Stomach (tissue), 4 donors: Measurements from ENCODE around the gene MCF2L.

ENCODE experiments used
- EP300 ChIP-seq: sonication (generic); formaldehyde crosslinking; IDR thresholded peaks from one replicate; pipeline ENCODE4 v1.6.1; 2017; ENCODE audit warnings: antibody characterized with exemption
- POLR2A ChIP-seq, 4 donors: fragments of 450-650 bp; IDR thresholded peaks; one replicate each; pipeline ENCODE4 v1.6.1; 2016; ENCODE audit warnings: antibody characterized with exemption in 4 of 4, control low read depth in 2 of 4, mild to moderate bottlenecking in 1 of 4, moderate library complexity in 1 of 4
- TF ChIP-seq, protein P1 (sequence below), 7 experiments: fragments of 450-650 bp in 4 of 7; fragments of 200-600 bp in 3 of 7; sonication (generic) in 3 of 7; IDR thresholded peaks; one replicate each; pipeline ENCODE4 v1.5.1; 2016 to 2019; ENCODE audit warnings: antibody characterized with exemption in 7 of 7, control low read depth in 2 of 7, mild to moderate bottlenecking in 1 of 7

DNA sequence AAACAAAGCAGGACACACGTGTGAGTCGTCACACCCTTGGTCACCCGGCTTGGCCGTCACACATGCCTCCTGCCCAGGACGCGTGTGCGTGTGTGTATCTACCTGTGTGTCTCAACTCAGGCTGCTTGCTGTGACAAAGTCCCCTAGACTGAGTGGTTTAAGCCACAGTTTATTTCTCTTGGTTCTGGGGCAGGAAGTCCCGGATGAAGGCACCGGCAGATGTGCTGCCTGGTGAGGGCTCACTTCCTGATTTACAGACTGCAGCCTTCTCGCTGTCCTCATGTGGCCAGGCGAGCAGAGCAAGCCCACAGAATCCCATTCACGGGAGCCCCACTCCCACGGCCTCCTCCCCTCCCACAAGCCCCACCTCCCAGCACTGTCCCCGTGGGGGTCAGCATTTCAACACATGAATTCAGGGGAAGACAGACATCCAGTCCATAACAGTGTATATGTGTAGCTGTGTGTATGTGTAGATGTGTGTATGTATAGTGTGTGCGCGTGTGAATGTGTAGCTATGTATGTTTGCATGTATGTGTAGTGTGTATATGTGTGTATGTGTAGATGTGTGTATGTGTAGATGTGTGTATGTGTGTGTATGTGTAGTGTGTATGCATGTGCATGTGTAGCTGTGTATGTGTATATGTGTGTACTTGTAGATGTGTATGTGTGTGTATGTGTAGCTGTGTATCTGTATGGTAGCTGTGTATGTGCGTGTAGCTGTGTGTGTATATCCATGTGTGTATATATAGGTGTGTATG, 51.5 kb downstream of the MCF2L start:
- no peak for TF ChIP-seq EP300
- TF ChIP-seq POLR2A (IDR thresholded peaks at IDR 0.05), result no peak
- TF ChIP-seq, protein P1, sequence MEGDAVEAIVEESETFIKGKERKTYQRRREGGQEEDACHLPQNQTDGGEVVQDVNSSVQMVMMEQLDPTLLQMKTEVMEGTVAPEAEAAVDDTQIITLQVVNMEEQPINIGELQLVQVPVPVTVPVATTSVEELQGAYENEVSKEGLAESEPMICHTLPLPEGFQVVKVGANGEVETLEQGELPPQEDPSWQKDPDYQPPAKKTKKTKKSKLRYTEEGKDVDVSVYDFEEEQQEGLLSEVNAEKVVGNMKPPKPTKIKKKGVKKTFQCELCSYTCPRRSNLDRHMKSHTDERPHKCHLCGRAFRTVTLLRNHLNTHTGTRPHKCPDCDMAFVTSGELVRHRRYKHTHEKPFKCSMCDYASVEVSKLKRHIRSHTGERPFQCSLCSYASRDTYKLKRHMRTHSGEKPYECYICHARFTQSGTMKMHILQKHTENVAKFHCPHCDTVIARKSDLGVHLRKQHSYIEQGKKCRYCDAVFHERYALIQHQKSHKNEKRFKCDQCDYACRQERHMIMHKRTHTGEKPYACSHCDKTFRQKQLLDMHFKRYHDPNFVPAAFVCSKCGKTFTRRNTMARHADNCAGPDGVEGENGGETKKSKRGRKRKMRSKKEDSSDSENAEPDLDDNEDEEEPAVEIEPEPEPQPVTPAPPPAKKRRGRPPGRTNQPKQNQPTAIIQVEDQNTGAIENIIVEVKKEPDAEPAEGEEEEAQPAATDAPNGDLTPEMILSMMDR (IDR thresholded peaks at IDR 0.05), result no peak
